ENCODE results near the gene CHTF18.
"Not testable (repeated sequence)": the region's sequence is repeated elsewhere in the genome, so short reads cannot be mapped to it uniquely, and the experiment has no call there.

CHTF18 gene

DNA sequence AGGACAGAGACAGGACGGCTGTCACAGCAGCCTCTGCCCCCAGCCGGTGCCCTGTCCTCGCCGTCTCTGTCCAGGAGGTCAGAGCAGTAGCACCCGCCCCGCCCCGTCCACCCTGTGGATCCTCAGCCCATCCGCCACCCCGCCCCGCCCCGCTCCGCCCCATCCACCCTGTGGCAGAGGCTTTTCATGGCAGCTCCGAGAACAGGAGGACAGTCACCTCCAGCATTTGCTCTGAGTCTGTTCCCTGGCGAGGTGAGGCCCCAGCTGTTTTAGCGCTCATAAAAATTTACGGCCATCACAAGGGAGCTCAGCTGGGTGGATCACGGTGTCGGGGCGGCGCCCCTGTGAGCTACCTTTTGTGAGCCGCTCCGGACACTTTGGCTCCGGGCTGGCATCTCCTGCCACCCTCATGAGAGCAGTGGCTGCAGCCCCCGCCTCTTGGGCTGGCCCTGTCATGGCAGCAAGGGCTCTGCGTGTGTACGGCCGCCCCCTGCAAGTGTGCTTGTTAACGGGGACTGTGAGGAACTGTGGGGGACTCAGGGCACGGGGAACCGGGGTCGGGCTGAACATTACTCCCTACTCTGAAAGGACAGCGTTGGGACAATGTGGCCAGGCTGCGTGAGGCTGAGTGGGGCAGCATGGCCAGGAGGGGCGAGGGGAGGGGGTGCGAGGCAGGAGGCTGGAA, 44.4 kb downstream of the CHTF18 start:
- DNase-seq = no peak

DNA sequence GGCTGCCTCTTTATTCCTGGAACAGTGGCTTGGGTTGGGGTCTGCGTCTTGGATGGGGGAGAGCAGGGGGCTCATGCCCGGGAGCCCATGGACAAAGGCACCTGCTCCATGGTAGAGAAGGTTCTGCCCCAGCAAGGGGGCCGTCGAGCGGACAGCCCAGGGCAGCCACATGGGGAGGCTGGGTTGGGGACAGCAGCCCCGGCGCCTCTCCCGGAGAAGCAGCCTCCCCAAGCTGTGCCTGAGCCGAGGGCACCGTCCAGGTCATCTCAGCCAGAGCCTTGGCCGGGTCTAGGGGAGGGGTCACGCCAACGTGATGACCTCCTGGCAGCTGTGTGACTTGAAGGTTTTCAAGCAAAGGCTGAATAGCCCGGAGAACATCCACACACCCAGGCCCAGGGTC, 45.0 kb downstream of the CHTF18 start:
- no peak for DNase-seq

DNA sequence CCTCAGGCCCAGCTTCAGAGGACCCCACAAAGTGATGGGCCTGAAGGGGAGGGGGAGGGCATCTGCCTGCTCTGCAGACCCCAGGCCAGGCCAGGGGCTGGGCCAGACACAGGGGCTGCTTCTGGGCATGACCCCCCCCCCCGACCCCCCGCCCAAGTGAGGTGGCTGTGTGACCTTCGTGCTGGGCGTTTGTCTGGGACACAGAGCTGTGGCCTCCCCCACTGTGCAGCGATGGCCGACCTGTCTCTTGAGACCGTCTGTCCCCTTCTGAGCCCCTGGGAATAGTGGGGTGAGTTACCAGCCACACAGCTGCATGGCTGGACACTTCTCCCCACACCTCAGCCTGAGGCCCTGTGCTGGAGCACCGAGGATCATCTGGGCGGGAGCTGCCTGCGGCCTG, 47.0 kb downstream of the CHTF18 start:
- DNase-seq = no peak

DNA sequence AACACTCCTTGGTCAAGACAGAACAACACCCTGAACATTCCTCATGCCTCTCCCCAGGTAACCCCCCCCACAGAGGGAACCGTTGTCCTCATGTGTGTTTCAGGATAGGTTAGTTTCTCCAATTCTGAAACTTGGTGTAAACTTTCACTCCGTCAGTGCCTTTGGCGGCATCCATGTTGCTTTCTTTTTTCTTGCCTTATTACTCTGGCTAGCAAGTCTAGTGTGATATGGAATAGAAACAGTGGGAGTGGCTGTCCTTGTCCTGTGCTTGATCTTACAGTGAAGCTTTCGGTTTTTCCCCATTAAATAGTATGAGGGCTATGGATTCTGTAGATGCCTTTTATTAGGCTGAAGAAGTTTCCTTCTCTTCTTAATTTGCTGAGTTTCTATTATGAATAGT, 47.8 kb downstream of the CHTF18 start:
- no peak for DNase-seq

DNA sequence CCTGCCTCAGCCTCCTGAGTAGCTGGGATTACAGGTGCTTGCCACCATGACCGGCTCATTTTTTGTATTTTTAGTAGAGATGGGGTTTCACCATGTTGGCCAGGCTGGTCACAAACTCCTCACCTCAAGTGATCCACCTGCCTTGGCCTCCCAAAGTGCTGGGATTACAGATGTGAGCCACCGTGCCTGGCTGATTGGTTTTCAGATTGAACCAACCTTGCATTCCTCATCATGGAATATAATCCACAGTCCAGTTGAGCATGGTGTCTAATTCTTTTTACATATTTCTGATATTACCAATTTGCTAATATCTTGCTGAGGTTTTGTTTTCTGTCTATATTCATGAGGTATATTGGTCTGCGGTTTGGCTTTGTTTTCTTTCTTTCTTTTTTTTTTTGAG, 48.4 kb downstream of the CHTF18 start:
- not testable (repeated sequence) for DNase-seq

DNA sequence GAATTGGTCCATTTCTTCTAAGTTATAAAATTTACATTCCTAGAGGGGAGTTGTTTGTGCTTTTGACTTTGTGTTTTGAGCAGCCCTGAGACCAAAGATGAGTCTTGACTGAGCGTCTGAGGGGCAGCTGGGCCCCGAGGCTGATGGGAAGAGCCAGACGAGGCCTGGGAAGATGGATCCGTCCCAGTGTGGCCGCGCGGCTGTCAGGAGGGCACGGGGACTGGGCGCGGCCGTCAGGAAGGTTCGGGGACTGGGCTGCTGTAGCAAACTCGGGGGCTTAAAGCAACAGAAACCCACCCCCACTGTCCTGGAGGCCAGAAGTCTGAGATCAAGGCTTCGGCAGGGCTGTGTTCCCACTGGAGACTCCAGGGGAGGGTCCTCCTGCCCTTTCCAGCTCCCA, 50.3 kb downstream of the CHTF18 start:
- no peak for DNase-seq

DNA sequence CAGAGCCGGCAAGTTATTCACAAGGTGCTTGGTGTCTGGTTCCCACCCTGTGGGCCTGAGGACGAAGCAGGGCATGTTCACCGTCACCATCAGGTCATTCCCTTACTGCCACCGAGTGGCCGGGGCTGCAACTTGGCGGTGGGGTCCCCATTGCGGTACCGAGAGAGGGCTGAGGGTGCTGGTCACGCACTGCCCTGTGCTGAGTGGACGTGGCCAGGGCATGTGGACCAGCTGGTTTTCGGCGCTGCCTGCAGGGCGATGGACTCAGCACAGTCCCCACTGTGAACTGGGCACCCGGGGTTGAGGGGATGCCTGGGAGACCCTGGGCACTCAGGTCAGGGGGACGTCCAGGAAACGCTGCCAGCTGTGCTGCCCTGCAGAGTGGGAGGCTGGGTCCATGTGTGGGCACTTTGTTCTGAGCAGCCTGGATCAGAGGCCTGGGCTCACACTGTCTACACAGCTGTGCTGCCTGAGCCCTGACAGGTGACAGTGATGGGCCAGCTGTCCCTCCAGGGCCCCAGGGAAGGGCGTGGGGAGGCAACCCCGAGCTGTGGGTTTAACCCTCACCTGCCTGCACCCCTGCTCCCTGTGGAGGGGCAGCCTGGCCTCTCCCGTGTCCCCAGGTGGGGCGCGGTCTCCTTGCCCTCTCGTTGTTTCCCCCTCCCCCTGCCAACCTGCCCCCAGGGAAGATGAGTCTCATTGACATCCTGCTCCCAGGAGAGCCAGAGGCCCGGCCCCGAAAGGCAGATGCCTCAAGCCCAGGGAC, 51.4 kb downstream of the CHTF18 start:
- DNase-seq = no peak

DNA sequence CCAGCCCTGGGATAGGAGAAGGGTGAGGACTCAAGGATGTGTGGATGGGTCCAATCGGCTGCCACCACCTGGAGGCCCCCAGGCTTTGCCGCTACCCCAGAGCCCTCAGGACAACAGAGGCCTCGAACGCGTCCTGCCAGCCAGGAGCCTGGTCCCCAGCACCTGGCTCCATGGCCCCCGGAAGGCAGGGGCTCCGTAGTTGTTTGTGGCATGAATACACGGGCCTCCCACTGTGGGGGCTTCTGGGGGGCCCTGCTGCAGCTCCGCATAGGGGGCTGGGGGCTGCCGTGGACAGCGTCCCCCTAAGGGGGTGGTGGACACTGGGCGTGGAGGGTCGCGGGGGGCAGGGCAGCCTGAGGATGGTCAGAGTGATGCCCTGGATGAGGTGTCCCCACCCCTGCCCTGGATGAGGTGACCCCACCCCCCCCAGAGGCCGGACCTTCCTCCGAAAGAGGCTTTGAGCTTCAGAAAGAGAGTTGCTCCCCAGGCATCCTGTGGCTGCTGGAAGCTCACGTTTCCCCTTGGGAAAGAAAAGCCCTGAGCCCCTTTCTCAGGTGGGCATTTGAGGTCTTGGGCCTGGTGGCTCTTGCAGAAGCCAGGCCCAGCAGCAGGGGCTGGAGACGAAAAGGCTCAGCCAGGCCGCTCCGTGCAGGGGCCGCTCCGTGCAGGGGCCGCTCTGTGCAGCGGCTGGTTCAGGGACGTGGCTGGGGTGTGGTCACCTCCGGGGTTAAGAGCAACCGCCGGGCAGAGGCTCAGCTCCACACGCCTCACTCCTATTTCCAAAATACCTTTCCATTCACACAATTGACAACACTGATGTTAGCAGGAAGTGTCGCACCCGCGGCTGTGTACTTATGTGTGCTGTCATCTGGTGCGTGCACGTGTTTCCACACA, 52.4 kb downstream of the CHTF18 start:
- no peak for DNase-seq

DNA sequence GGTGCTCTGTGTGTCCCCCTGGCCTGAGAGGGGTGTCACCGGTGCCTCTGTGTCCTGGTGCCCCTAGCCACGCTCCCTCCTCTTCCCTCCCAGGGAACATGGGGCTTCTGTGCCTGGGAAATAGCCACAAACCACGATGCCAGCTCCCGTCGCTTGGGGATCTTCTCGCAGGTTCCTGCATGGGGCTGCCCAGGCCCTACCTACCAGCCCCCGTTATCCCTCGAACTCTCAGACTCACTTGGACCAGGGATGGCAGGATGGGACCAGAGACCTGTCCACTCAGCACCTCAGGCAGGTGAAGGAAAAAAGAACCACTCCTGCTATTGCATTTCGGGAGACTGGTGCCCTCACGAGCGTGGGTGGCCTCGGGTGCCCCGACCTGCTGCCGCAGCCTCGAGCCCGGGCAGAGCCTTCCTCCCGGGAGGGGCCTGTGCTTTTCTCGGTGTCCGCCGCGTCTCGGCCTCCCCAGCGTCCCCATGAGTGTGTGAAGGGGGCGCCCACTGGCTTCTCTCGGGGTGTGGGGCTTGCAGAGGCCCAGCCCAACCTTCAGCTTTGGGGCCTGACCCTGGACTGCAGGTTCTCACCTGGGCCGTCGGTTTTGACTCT, 53.1 kb downstream of the CHTF18 start:
- DNase-seq = no peak

DNA sequence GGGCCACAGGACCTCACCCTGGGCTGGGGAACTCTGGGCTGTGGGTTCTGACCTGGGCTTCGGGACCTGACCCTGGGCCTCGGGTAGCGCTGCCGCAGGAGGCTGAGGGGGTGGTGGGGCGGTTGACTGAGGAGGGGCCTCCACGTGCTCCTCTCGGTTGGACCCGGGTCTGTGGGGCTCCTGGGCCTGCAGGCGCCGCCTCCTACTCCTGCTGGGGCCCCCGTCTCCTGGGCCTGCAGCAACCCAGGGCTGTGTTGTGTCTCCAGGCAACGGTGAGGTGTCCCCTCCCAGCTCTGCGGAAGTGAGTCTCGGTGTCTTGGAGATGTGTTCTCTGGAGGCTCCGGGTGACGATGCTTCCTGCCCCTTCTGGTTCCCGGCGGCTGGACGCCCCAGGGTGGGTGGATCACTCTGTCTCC, 53.6 kb downstream of the CHTF18 start:
- DNase-seq = no peak

DNA sequence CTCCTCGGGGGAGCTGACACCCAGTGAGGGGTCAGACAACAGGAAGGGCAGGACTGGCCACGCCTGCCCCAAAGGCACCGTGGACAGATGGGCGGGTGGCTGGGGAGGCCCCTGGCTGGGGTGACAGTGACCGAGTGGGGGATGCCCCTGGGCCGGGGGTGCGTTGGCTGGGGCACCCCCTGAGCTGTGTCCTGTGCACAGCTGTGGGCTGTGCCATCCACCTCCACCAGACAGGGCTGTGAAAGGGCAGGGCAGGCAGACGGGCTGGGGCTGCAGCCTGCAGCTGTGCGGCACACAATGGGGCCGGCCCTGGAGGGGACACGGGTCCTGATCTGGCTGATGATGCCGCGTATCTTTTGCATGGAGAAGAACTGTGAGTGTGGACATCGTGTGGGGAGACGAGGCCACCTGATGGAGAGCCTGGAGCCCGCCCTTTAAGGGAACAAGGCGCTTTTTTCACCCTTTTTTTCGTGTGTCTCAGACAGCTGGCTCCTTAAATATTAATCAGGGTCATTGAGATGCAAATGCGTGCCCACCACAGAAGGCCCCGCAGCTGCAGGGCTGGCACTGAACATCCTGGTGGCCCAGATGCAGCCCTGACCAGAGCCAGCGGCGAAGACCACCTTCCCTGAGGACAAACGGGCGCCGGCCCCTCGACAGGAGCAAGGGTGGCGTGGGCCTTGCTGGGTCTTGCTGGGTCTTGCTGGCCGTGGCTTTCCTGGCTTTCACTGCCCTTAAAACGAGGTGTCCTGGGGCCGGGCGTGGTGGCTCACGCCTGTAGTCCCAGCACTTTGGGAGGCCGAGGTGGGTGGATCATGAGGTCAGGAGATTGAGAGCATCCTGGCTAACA, 54.5 kb downstream of the CHTF18 start:
- no peak for DNase-seq

DNA sequence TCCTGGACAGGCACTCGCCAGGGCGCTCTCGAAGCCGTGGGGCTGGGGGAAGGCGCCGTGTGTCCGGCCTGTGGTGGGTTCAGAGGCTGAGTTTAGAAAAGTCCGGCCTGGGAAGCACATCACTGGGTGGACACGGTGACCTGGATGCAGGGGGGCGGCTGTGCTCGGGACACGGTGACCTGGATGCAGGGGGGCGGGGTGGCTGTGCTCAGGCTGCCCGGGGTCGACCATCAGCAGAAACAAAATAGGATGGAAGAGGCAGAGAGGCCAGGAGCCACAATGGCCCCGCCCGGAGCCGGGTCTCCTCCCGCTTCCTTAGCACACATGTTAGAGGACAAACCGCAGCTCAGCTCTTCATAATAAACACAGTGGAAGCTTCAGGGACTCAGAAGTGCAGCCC, 55.4 kb downstream of the CHTF18 start:
- DNase-seq = no peak

DNA sequence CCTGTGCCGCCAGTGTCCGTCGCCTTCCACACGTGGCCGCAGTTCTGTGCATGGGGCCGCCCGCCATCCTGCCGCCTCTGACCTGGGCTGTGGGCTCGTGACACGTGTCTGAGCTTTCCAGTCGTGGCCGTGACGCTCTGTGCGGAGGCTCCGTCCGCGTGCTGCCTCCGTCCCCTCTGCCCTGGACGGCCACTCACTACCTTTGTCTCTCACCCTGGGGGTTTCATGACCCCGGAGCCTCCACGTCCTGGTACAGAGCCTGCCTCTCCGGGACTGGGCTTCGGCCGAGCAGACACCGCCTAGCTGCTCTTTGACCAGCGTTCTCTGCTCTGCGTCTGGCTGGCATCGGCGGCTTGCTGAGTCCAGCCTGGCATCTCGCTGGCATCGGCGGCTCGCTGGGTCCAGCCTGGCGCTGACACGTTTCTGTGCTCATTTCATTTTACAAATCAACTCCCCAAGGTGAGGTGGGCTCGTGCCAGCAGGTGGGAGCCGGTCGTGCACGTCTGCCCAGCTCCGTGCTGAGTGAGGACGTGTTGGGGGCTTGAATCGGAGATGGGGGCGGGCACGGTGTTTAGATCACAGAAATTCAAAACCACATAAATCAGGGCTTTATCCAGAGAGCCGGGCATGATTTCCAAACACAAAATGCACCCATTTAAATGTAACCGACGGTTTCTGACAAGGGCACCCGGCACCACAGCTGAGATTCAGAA, 56.4 kb downstream of the CHTF18 start:
- DNase-seq = no peak

DNA sequence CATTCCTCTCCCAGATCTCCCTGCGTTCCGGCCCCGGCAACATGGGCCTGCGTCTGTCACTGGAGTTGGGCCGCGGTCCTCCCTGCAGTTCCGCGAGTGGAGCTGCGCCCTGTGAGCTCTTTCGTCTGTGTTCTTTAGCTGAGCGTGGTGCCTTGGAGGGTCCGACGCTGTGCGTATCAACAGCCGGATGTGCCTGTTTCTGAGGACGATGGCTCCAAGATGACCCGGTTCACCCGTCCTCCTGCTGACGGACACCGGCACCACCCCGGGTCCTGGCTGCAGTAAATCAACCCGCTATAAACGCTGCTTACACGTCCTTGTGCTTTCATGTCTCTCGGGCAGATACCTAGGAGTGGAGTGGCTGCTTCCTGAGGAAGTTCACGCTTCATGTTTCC, 56.9 kb downstream of the CHTF18 start:
- no peak for DNase-seq

DNA sequence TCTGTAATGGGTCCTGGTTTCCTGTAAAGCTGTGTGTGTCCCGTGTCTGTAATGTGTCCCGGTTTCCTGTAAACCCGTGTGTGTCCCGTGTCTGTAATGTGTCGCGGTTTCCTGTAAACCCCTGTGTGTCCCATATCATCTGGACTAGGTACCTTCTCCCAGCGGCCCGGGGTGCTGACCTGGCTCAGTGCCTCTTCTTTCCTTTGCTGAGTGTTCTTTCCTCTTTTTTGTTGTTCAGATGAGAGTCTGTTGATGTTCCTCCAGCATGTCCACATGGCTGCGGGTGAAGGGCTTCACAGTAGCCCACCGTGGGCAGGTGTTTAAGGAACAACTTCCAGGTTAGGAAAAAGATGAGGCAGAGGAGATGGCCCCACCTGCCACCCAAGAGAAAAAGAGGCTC, 58.7 kb downstream of the CHTF18 start:
- DNase-seq = no peak

Data from NCI-H2029 (cell line).